ENCODE measurements around the gene SMARCAD1. TPM values are rescaled to one million over a fixed set of nuclear protein-coding genes. Genes with fewer than 3 reads are reported as not detected.
A peak's percentile ranks its signal among the peaks of the same experiment; 100 is the strongest.

SMARCAD1 gene
- total and polyA plus RNA-seq, 2 of the 8 experiments (the other 6 are each of a cell fraction or from before 2014, with no cell fraction given): 24.1 to 59.4 TPM

DNA sequence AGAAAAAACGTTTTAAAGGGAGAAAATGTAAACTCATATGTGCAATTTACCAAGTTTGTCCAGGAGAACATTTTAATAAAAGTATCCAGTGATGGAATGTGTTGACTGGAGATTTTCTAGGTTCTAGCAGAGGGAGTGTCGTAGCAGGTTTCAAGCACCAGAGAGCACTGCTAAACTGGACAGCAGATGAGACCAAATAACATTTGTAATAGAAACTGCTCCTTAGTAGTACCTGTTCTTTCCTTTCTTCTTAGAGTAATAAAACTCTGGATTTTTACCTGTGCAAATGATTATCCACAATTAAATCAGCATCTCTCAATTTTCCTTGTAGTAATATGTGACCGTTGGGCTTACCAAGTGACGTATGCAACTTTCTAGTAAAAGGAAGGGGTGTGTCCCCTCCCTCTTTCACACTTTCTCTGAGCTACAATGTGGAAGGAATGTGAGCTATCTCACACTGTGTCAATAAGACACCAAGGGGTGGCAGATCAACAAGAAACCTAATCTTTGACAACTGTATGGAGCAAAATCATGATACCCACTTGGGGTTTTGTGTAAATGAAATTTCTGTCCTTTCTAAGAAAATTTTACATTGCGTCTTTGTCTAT lies 125.4 kb downstream of the SMARCAD1 start (continued):
- TF ChIP-seq CHD1 (IDR thresholded peaks at IDR 0.05; ENCODE audit: low read depth, low read length) (no peak), SIRT6 (IDR thresholded peaks at IDR 0.05; ENCODE audit: low read length) (no peak), NANOG (IDR thresholded peaks at IDR 0.05; ENCODE audit: insufficient read depth, low read depth, low read length, poor library complexity, severe bottlenecking) (no peak), SRF (IDR thresholded peaks at IDR 0.05; ENCODE audit: low read depth, low read length) (no peak), POLR2AphosphoS5 (IDR thresholded peaks at IDR 0.05; ENCODE audit: low read depth, low read length) (no peak), BACH1 (IDR thresholded peaks at IDR 0.05; ENCODE audit: low read length) (no peak), TAF1 (IDR thresholded peaks at IDR 0.05; ENCODE audit: low read depth, low read length) (no peak), POU5F1 (IDR thresholded peaks at IDR 0.05; ENCODE audit: low read depth, low read length) (no peak), CHD2 (IDR thresholded peaks at IDR 0.05; ENCODE audit: low read length) (no peak), ASH2L (IDR thresholded peaks at IDR 0.05; ENCODE audit: low read length) (peak; percentile 23), SIX5 (IDR thresholded peaks at IDR 0.05; ENCODE audit: low read depth, low read length) (no peak), TEAD4 (IDR thresholded peaks at IDR 0.05; ENCODE audit: low read depth, low read length) (peak; percentile 94), KDM5A (IDR thresholded peaks at IDR 0.05; ENCODE audit: low read length) (no peak), CREB1 (IDR thresholded peaks at IDR 0.05) (0 out of 2 replicates have a peak, but pooled peaks have one; percentile 12), RBBP5 (IDR thresholded peaks at IDR 0.05; ENCODE audit: borderline replicate concordance, low read depth, low read length) (no peak), BRCA1 (IDR thresholded peaks at IDR 0.05; ENCODE audit: low read depth, low read length) (no peak), HDAC6 (IDR thresholded peaks at IDR 0.05; ENCODE audit: low read depth, low read length) (no peak), SAP30 (IDR thresholded peaks at IDR 0.05; ENCODE audit: insufficient read depth, insufficient replicate concordance, low read length) (no peak), RAD21 (IDR thresholded peaks at IDR 0.05 in 1 of 2, conservative IDR thresholded peaks at IDR 0.05 in 1 of 2; ENCODE audit: low read depth in 2 of 2, low read length in 2 of 2) (peak; percentile 49 to 62), POLR2A (IDR thresholded peaks at IDR 0.05; ENCODE audit: control extremely low read depth in 1 of 2, low read depth in 2 of 2, low read length in 2 of 2) (no peak), TBP (IDR thresholded peaks at IDR 0.05; ENCODE audit: low read depth, low read length) (no peak)
- TF ChIP-seq, protein P1, sequence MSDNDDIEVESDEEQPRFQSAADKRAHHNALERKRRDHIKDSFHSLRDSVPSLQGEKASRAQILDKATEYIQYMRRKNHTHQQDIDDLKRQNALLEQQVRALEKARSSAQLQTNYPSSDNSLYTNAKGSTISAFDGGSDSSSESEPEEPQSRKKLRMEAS (IDR thresholded peaks at IDR 0.05): no peak
- TF ChIP-seq, protein P2, sequence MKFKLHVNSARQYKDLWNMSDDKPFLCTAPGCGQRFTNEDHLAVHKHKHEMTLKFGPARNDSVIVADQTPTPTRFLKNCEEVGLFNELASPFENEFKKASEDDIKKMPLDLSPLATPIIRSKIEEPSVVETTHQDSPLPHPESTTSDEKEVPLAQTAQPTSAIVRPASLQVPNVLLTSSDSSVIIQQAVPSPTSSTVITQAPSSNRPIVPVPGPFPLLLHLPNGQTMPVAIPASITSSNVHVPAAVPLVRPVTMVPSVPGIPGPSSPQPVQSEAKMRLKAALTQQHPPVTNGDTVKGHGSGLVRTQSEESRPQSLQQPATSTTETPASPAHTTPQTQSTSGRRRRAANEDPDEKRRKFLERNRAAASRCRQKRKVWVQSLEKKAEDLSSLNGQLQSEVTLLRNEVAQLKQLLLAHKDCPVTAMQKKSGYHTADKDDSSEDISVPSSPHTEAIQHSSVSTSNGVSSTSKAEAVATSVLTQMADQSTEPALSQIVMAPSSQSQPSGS (IDR thresholded peaks at IDR 0.05; ENCODE audit: low read length): no peak
- TF ChIP-seq, protein P3, sequence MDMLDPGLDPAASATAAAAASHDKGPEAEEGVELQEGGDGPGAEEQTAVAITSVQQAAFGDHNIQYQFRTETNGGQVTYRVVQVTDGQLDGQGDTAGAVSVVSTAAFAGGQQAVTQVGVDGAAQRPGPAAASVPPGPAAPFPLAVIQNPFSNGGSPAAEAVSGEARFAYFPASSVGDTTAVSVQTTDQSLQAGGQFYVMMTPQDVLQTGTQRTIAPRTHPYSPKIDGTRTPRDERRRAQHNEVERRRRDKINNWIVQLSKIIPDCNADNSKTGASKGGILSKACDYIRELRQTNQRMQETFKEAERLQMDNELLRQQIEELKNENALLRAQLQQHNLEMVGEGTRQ (IDR thresholded peaks at IDR 0.05; ENCODE audit: low read length): no peak

Measured in H1 (cell line).